GM23338 (cell line): ENCODE data around the gene PYM1.

ENCODE experiments used
- CREB1 ChIP-seq: fragments of 250-450 bp; sonication (Bioruptor Pico); IDR thresholded peaks from 2 replicates; pipeline ENCODE4 v1.5.0; 2020; ENCODE audit warnings: low read depth, mild to moderate bottlenecking, moderate library complexity
- CTCF ChIP-seq, 2 experiments: fragments of 200-600 bp in 1 of 2; sonication (generic) in 1 of 2; conservative IDR thresholded peaks; 2 replicates each; pipeline versions ENCODE4 v1.5.1 to v1.6.1; 2016 to 2017; ENCODE audit warnings: antibody characterized with exemption in 2 of 2, low read depth in 2 of 2, mild to moderate bottlenecking in 2 of 2, moderate library complexity in 1 of 2
- EZH2 ChIP-seq: fragments of 200-600 bp; sonication (generic); IDR thresholded peaks from one replicate; pipeline ENCODE4 v1.8.0; 2017; ENCODE audit warnings: antibody characterized with exemption, mild to moderate bottlenecking, low read depth; ENCODE audit not compliant: unreplicated experiment
- JUNB ChIP-seq: IDR thresholded peaks from one replicate; pipeline ENCODE4 v1.6.1; 2016; ENCODE audit warnings: antibody characterized with exemption; ENCODE audit not compliant: unreplicated experiment
- NANOG ChIP-seq: IDR thresholded peaks from 2 replicates; pipeline ENCODE4 v1.6.1; 2016; ENCODE audit warnings: antibody characterized with exemption, borderline replicate concordance
- POLR2AphosphoS5 ChIP-seq: IDR thresholded peaks from 2 replicates; pipeline ENCODE4 v1.6.1; 2016; ENCODE audit warnings: antibody characterized with exemption, low read depth
- REST ChIP-seq: IDR thresholded peaks from one replicate; pipeline ENCODE4 v1.6.1; 2018; ENCODE audit warnings: antibody characterized with exemption; ENCODE audit not compliant: unreplicated experiment
- ZNF331 ChIP-seq: fragments of 250-450 bp; sonication (Bioruptor Pico); IDR thresholded peaks from 2 replicates; pipeline ENCODE4 v1.5.0; 2020; ENCODE audit warnings: low read depth, mild to moderate bottlenecking, moderate library complexity

GRCh38 chr12:55955344-55955743 lies 27.6 kb upstream of the PYM1 start:
- TF ChIP-seq CTCF (conservative IDR thresholded peaks at IDR 0.05; ENCODE audit: low read depth in 2 of 2) (no peak), EZH2 (no peak), CREB1 (no peak), NANOG (no peak), JUNB (no peak), POLR2AphosphoS5 (no peak), REST (no peak), ZNF331 (CRISPR knock-in tag) (no peak)
